CD4-positive, alpha-beta T cell treated with Interleukin-21 for 1 hour (primary cell): ENCODE results near the gene NECAB3.

Experiments used
- DNase-seq: peaks from one replicate; pipeline ENCODE4 v3.0.0-alpha.2; 2020

Gene NECAB3

GRCh38 chr20:33696448-33696847 lies 22.2 kb upstream of the NECAB3 start:
- DNase-seq: no peak

- DNase-seq: no peak
These were observed 20.4 kb upstream of the NECAB3 start for GRCh38 chr20:33694639-33695012.

GRCh38 chr20:33693741-33694638 lies 19.8 kb upstream of the NECAB3 start:
- DNase-seq: no peak

- DNase-seq: no peak
These were observed 19.1 kb upstream of the NECAB3 start for GRCh38 chr20:33693289-33693688.

GRCh38 chr20:33689973-33690372 lies 15.7 kb upstream of the NECAB3 start:
- peak; percentile 48 for DNase-seq

- no peak for DNase-seq
These were observed 15.3 kb upstream of the NECAB3 start for GRCh38 chr20:33689493-33689892.

GRCh38 chr20:33688938-33689424 lies 14.8 kb upstream of the NECAB3 start:
- no peak for DNase-seq

GRCh38 chr20:33687993-33688937 lies 14.0 kb upstream of the NECAB3 start:
- no peak for DNase-seq

GRCh38 chr20:33687370-33687915 lies 13.2 kb upstream of the NECAB3 start:
- DNase-seq: no peak

- DNase-seq: no peak
These were observed 12.7 kb upstream of the NECAB3 start for GRCh38 chr20:33686984-33687366.

- DNase-seq: peak; percentile 95
These were observed 12.1 kb upstream of the NECAB3 start, which contains the start of gene E2F1 for GRCh38 chr20:33686100-33686983. E2F1 (minus strand) TSS chr20:33686385; CDS start chr20:33686264, 121 bp downstream.

GRCh38 chr20:33685328-33686099 lies 11.3 kb upstream of the NECAB3 start:
- DNase-seq: no peak

GRCh38 chr20:33684533-33685327 lies 10.5 kb upstream of the NECAB3 start:
- no peak for DNase-seq

- DNase-seq: no peak
These were observed 7.6 kb upstream of the NECAB3 start for GRCh38 chr20:33681728-33682353.

- no peak for DNase-seq
These were observed 7.1 kb upstream of the NECAB3 start for GRCh38 chr20:33681288-33681687.

GRCh38 chr20:33680686-33681085 lies 6.5 kb upstream of the NECAB3 start:
- no peak for DNase-seq

- DNase-seq: peak; percentile 69
These were observed 5.7 kb upstream of the NECAB3 start for GRCh38 chr20:33679758-33680485.

- no peak for DNase-seq
These were observed 3.9 kb upstream of the NECAB3 start for GRCh38 chr20:33677991-33678702.
